HS-27A (cell line): ENCODE measurements around the gene MXD1.

ENCODE experiments used
- DNase-seq: peaks from one replicate; pipeline ENCODE4 v3.0.0-alpha.2; 2012; ENCODE audit warnings: low read depth, missing footprints

MXD1 gene

DNA sequence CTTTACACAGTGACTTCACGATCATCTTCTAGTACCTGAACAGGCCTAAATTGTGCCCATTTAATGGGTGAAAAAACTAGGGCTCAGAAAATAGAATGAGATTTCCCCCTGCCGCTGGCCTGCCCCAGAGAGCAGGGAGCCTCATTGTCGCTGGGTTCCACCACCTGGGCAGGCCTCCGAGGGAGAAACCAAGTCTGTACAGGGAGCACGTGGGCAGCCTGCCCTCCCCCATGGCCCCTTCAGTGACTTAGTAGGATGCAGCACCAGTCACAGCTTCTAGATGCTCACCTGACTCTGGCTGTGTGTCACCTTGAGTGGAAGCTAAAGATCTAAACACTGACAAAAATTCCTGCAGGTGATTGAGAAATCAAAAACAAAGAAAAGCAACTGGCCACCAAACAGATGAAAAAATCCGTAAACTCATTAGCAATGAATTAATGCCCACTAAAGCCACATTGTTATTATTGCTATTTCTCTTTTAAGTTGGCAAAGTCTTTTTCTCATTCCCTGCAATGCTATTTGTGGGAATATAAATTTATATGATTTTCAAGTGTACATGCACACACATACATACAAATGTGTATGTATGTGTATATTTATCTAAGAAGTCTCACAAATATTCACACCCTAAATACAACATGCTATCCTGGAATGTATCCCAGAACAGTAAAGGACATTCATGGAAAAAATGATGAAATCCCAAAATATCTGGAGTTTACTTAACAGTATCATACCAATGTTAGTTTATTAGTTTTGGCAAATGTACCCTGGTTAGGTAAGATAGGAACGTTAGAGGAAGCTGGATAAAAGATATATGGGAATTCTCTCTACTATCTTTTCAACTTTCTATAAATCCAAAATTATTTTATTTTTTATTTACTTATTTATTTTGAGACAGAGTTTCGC lies 65.2 kb downstream of the MXD1 start:
- DNase-seq: no peak

- DNase-seq: no peak
Measured at GRCh38 chr2:69983392-69983966, 68.6 kb downstream of the MXD1 start.

GRCh38 chr2:69985216-69985615 lies 70.3 kb downstream of the MXD1 start:
- DNase-seq: no peak

GRCh38 chr2:69985688-69986087 lies 70.8 kb downstream of the MXD1 start:
- no peak for DNase-seq

GRCh38 chr2:69986691-69987090 lies 71.8 kb downstream of the MXD1 start:
- no peak for DNase-seq

DNA sequence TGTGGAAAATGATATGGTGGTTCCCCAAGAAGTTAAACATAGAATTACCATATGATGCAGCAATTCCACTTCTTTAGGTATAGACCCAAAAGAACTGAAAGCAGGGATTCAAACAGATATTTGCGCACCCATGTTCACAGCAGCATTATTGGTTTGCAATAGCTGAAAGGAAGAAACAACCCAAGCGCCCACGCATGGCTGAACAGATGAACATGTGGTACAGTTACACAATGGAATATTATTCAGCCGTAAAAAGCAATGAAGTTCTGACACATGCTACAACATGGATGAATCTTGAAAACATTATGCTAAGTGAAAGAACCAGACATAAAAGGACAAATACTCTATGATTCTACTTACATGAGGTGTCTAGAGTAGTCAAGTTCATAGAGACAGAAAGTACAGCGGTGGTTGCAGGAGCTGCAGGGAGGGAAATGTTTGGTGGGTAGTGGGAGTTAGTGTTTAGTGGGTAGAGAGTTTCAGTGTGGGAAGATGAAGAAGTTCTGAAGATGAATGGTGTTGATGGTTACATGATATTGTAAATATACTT lies 73.3 kb downstream of the MXD1 start:
- no peak for DNase-seq

- no peak for DNase-seq
Measured at GRCh38 chr2:69989009-69989408, 74.1 kb downstream of the MXD1 start.

DNA sequence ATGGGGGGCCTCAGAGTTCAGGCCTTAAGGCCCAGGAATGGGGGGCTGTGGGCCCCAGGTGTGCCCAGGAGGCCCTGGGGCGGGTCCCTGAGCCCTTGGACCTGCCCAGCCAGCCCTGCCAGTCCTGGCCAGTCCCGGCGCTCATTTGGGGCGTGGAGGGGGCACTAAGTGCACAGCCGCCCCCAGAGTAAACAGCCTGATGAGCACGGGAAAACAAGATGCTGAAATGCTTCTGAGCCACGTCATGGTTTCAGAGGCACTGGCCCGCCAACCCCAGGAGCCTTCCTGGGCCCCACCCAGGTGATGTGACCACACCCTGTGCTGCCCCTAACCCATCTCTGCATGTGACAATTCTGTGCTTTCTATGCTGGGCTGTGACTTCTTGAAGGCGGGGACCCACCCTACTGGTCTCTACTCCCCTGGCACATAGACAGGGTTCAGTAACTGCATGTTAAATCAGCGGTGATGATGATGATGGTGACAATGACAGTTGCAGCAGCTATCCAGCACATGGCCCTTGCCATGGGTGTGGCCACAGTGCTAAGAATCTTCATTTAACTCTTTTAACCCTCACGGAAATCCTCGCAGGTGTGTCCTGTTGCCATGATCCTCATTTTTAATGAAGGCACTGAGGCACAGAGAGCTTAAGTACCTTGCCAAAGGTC lies 74.7 kb downstream of the MXD1 start:
- DNase-seq: no peak
